HepG2 (cell line): ENCODE results near the gene RMI2. TPM values are rescaled to one million over a fixed set of nuclear protein-coding genes. Genes with fewer than 3 reads are reported as not detected.

Experiments
- ELF3 ChIP-seq: IDR thresholded peaks from 2 replicates; pipeline ENCODE4 v1.6.1; 2016; ENCODE audit warnings: missing genetic modification reagents, missing compliant biosample characterization
- HOMEZ ChIP-seq: IDR thresholded peaks from 2 replicates; pipeline ENCODE4 v1.6.1; 2016; ENCODE audit warnings: low read depth
- IKZF4 ChIP-seq: sonication (generic); formaldehyde crosslinking; IDR thresholded peaks from 2 replicates; pipeline ENCODE4 v1.5.1; 2020; ENCODE audit warnings: borderline replicate concordance, mild to moderate bottlenecking, low read depth, missing genetic modification reagents; ENCODE audit errors: not compliant biosample characterization
- MIER2 ChIP-seq: IDR thresholded peaks from 2 replicates; pipeline ENCODE4 v1.6.1; 2016; ENCODE audit warnings: missing biosample characterization, missing genetic modification reagents
- MIXL1 ChIP-seq: IDR thresholded peaks from 2 replicates; pipeline ENCODE4 v1.6.1; 2016
- NCOA5 ChIP-seq: sonication (generic); formaldehyde crosslinking; IDR thresholded peaks from 2 replicates; pipeline ENCODE4 v1.4.0; 2020; ENCODE audit warnings: missing genetic modification reagents
- NFKBIZ ChIP-seq: IDR thresholded peaks from 2 replicates; pipeline ENCODE4 v1.6.1; 2018; ENCODE audit warnings: missing genetic modification reagents, missing compliant biosample characterization
- NKX3-1 ChIP-seq: sonication (generic); formaldehyde crosslinking; IDR thresholded peaks from 2 replicates; pipeline ENCODE4 v1.5.0; 2020; ENCODE audit warnings: missing genetic modification reagents
- NR2C2 ChIP-seq: sonication (generic); formaldehyde crosslinking; IDR thresholded peaks from 2 replicates; pipeline ENCODE4 v1.4.0; 2020; ENCODE audit warnings: missing genetic modification reagents, mild to moderate bottlenecking, moderate library complexity, borderline replicate concordance
- PHF20 ChIP-seq: sonication (generic); formaldehyde crosslinking; IDR thresholded peaks from 2 replicates; pipeline ENCODE4 v1.5.0; 2020; ENCODE audit warnings: mild to moderate bottlenecking, missing genetic modification reagents
- SMAD3 ChIP-seq: sonication (generic); formaldehyde crosslinking; IDR thresholded peaks from 2 replicates; pipeline ENCODE4 v1.4.0; 2020; ENCODE audit warnings: missing genetic modification reagents
- SOX13 ChIP-seq, 3 experiments: fragments of 450-650 bp in 1 of 3; sonication (generic) in 1 of 3; formaldehyde crosslinking in 1 of 3; IDR thresholded peaks in 2 of 3; conservative IDR thresholded peaks in 1 of 3; 2 replicates each; pipeline versions ENCODE4 v1.5.0 to v1.6.1; 2016 to 2020; ENCODE audit warnings: antibody characterized with exemption in 1 of 3, mild to moderate bottlenecking in 1 of 3, missing compliant biosample characterization in 1 of 3, missing genetic modification reagents in 1 of 3, moderate library complexity in 1 of 3
- SRSF1 ChIP-seq: fragments of 200-400 bp; formaldehyde crosslinking; optimal IDR thresholded peaks from 2 replicates; pipeline ENCODE3; 2017; ENCODE audit warnings: mild to moderate bottlenecking, low read depth, low read length, moderate library complexity
- SRY ChIP-seq: sonication (generic); formaldehyde crosslinking; IDR thresholded peaks from 2 replicates; pipeline ENCODE4 v1.8.0; 2022; ENCODE audit warnings: mild to moderate bottlenecking, missing genetic modification reagents
- TP53 ChIP-seq: sonication (generic); formaldehyde crosslinking; conservative IDR thresholded peaks from 2 replicates; pipeline ENCODE4 v1.4.0; 2020; ENCODE audit warnings: missing genetic modification reagents
- USF2 ChIP-seq, 2 experiments: sonication (generic) in 1 of 2; formaldehyde crosslinking in 1 of 2; IDR thresholded peaks; 2 replicates each; pipeline versions ENCODE4 v1.5.1 to v1.6.1; 2011 to 2020; ENCODE audit warnings: borderline replicate concordance in 1 of 2, low read depth in 1 of 2, low read length in 1 of 2, mild to moderate bottlenecking in 1 of 2, missing genetic modification reagents in 1 of 2, moderate library complexity in 1 of 2
- YEATS4 ChIP-seq: sonication (generic); formaldehyde crosslinking; IDR thresholded peaks from 2 replicates; pipeline ENCODE4 v1.4.0; 2020; ENCODE audit warnings: missing genetic modification reagents, borderline replicate concordance
- ZNF160 ChIP-seq: sonication (generic); formaldehyde crosslinking; IDR thresholded peaks from 2 replicates; pipeline ENCODE4 v1.8.0; 2022; ENCODE audit warnings: mild to moderate bottlenecking, inconsistent platforms, missing genetic modification reagents
- ZNF17 ChIP-seq: sonication (generic); formaldehyde crosslinking; IDR thresholded peaks from 2 replicates; pipeline ENCODE4 v1.5.0; 2020; ENCODE audit warnings: mild to moderate bottlenecking, missing genetic modification reagents
- ZNF292 ChIP-seq: sonication (generic); formaldehyde crosslinking; IDR thresholded peaks from 2 replicates; pipeline ENCODE4 v1.8.1; 2022; ENCODE audit warnings: mild to moderate bottlenecking, low read depth, missing genetic modification reagents, borderline replicate concordance
- ZNF552 ChIP-seq: sonication (generic); formaldehyde crosslinking; IDR thresholded peaks from 2 replicates; pipeline ENCODE4 v1.9.0; 2022; ENCODE audit warnings: missing genetic modification reagents, mild to moderate bottlenecking, borderline replicate concordance
- ZNF670 ChIP-seq: sonication (generic); formaldehyde crosslinking; IDR thresholded peaks from 2 replicates; pipeline ENCODE4 v1.8.0; 2022; ENCODE audit warnings: mild to moderate bottlenecking, missing genetic modification reagents, borderline replicate concordance
- ZNF7 ChIP-seq: IDR thresholded peaks from 2 replicates; pipeline ENCODE4 v1.6.1; 2016; ENCODE audit warnings: missing biosample characterization, missing genetic modification reagents
- ZNF713 ChIP-seq: sonication (generic); formaldehyde crosslinking; IDR thresholded peaks from 2 replicates; pipeline ENCODE4 v1.4.0; 2020; ENCODE audit warnings: mild to moderate bottlenecking, missing genetic modification reagents
- ZNF773 ChIP-seq: sonication (generic); formaldehyde crosslinking; IDR thresholded peaks from 2 replicates; pipeline ENCODE4 v1.4.0; 2020; ENCODE audit warnings: missing genetic modification reagents, borderline replicate concordance
- ZSCAN9 ChIP-seq: IDR thresholded peaks from 2 replicates; pipeline ENCODE4 v1.6.1; 2016; ENCODE audit warnings: borderline replicate concordance
- polyA plus RNA-seq, 8 experiments: library from polyadenylated mRNA; depleted of rRNA in 3 of 8; stranded (reverse) in 7 of 8; unstranded in 1 of 8; fragments of >200 nt; fragmentation: Illumina TruSeq in 4 of 8; extraction: Trizol in 4 of 8; gene quantifications; 2 replicates each; pipeline versions ENCODE4 v1.2.1 to v1.2.3, GENCODE V29; 2011 to 2016; ENCODE audit warnings: low read depth in 4 of 8, missing spikeins in 1 of 8, mixed read lengths in 1 of 8; ENCODE audit not compliant: insufficient read depth in 1 of 8
- total RNA-seq, 5 experiments: library from RNA; depleted of rRNA; stranded (reverse); fragments of >200 nt; fragmentation: Illumina TruSeq; extraction: Trizol; gene quantifications; 2 replicates each; pipeline ENCODE4 v1.2.3, GENCODE V29; 2016; ENCODE audit warnings: low read depth in 1 of 5

Gene RMI2
- total and polyA plus RNA-seq, 2 of the 13 experiments (the other 11 are each of a cell fraction or from before 2014, with no cell fraction given) = 24.5 to 55.7 TPM

- TF ChIP-seq ZNF670 (CRISPR knock-in tag) (no peak), TP53 (CRISPR knock-in tag) (peak; percentile 75; the same call in 1 of the 2 replicates), ZNF17 (CRISPR knock-in tag) (peak; percentile 60; the same call in 1 of the 2 replicates), ZNF552 (CRISPR knock-in tag) (peak; percentile 53; the same call in 1 of the 2 replicates), MIER2 (CRISPR knock-in tag) (no peak), MIXL1 (CRISPR knock-in tag) (peak; percentile 37; the same call in 1 of the 2 replicates), SOX13 (IDR thresholded peaks at IDR 0.05) (no peak), SOX13 (CRISPR knock-in tag; conservative IDR thresholded peaks at IDR 0.05 in 1 of 2, IDR thresholded peaks at IDR 0.05 in 1 of 2) (peak in 1 of 2 experiments; percentile 64; a peak in 2 of 4 replicates), ZNF7 (CRISPR knock-in tag) (no peak), ZNF292 (CRISPR knock-in tag) (peak; percentile 16; the same call in 1 of the 2 replicates), ELF3 (CRISPR knock-in tag) (0 out of 2 replicates have a peak, but pooled peaks have one; percentile 9), NKX3-1 (CRISPR knock-in tag) (no peak), HOMEZ (CRISPR knock-in tag) (no peak), NR2C2 (CRISPR knock-in tag) (no peak), IKZF4 (CRISPR knock-in tag) (peak; percentile 20), ZNF773 (no peak), NCOA5 (CRISPR knock-in tag) (no peak), SRSF1 (no peak), ZNF713 (CRISPR knock-in tag) (no peak), SRY (CRISPR knock-in tag) (no peak), ZSCAN9 (no peak), SMAD3 (no peak), NFKBIZ (CRISPR knock-in tag) (peak; percentile 94), USF2 (IDR thresholded peaks at IDR 0.05; ENCODE audit: low read depth, low read length) (no peak), USF2 (CRISPR knock-in tag; IDR thresholded peaks at IDR 0.05; ENCODE audit: borderline replicate concordance) (peak; percentile 48; the same call in 1 of the 2 replicates), YEATS4 (CRISPR knock-in tag) (no peak), PHF20 (CRISPR knock-in tag) (peak; percentile 34; the same call in 1 of the 2 replicates), ZNF160 (no peak)
These were observed 25.0 kb downstream of the RMI2 start (continued) for GRCh38 chr16:11370084-11370931.
